H9 (cell line): Measurements from ENCODE around the gene LPCAT1. TPM values are rescaled to one million over a fixed set of nuclear protein-coding genes. Genes with fewer than 3 reads are reported as not detected.

Experiments used
- DNase-seq: peaks from one replicate; pipeline ENCODE4 v3.0.0-alpha.2; 2017
- H2AFZ ChIP-seq: one replicate; pipeline ENCODE4 v1.6.1; 2013; ENCODE audit warnings: mild to moderate bottlenecking, low read length, control low read depth, moderate library complexity
- H2AK5ac ChIP-seq: 2 replicates; pipeline ENCODE4 v1.6.1; 2013; ENCODE audit warnings: low read length, control low read depth, mixed read lengths; ENCODE audit not compliant: insufficient read length
- H2BK120ac ChIP-seq: one replicate; pipeline ENCODE4 v1.6.1; 2013; ENCODE audit warnings: low read depth, mild to moderate bottlenecking, low read length, control low read depth, inconsistent platforms; ENCODE audit not compliant: poor library complexity, severe bottlenecking
- H2BK12ac ChIP-seq: 2 replicates; pipeline ENCODE4 v1.6.1; 2013; ENCODE audit warnings: low read length, control low read depth, mixed read lengths, low read depth; ENCODE audit not compliant: insufficient read length
- H2BK15ac ChIP-seq: 2 replicates; pipeline ENCODE4 v1.6.1; 2013; ENCODE audit warnings: low read depth, low read length, control low read depth
- H2BK20ac ChIP-seq: one replicate; pipeline ENCODE4 v1.6.1; 2013; ENCODE audit warnings: low read depth, mild to moderate bottlenecking, low read length, control low read depth, inconsistent platforms; ENCODE audit not compliant: poor library complexity, severe bottlenecking
- H2BK5ac ChIP-seq: 2 replicates; pipeline ENCODE4 v1.6.1; 2013; ENCODE audit warnings: low read length, control low read depth, mixed read lengths; ENCODE audit not compliant: insufficient read length
- H3K14ac ChIP-seq: 2 replicates; pipeline ENCODE4 v1.6.1; 2013; ENCODE audit warnings: low read length, control low read depth; ENCODE audit not compliant: insufficient read depth
- H3K18ac ChIP-seq: 2 replicates; pipeline ENCODE4 v1.6.1; 2013; ENCODE audit warnings: low read depth, mild to moderate bottlenecking, mixed read lengths, low read length, control low read depth; ENCODE audit not compliant: insufficient read length
- H3K23ac ChIP-seq: 2 replicates; pipeline ENCODE4 v1.6.1; 2013; ENCODE audit warnings: low read length, control low read depth, mixed read lengths, low read depth; ENCODE audit not compliant: insufficient read length
- H3K23me2 ChIP-seq: 2 replicates; pipeline ENCODE4 v1.6.1; 2013; ENCODE audit warnings: low read depth, mild to moderate bottlenecking, mixed read lengths, low read length, control low read depth; ENCODE audit not compliant: insufficient read length, poor library complexity, severe bottlenecking
- H3K27ac ChIP-seq: 2 replicates; pipeline ENCODE4 v1.5.1; 2013; ENCODE audit warnings: low read length, control low read depth, mixed read lengths, low read depth; ENCODE audit not compliant: insufficient read length
- H3K27me3 ChIP-seq: 2 replicates; pipeline ENCODE4 v1.6.1; 2013; ENCODE audit warnings: low read length, control low read depth, inconsistent platforms; ENCODE audit not compliant: insufficient read depth
- H3K4ac ChIP-seq: 2 replicates; pipeline ENCODE4 v1.6.1; 2013; ENCODE audit warnings: low read depth, mild to moderate bottlenecking, control low read depth, inconsistent platforms, low read length, moderate library complexity
- H3K4me1 ChIP-seq: 2 replicates; pipeline ENCODE4 v1.6.1; 2013; ENCODE audit warnings: low read length, control low read depth, inconsistent platforms; ENCODE audit not compliant: insufficient read depth
- H3K4me2 ChIP-seq: 2 replicates; pipeline ENCODE4 v1.6.1; 2013; ENCODE audit warnings: low read length, control low read depth, mixed read lengths; ENCODE audit not compliant: insufficient read length, insufficient read depth
- H3K56ac ChIP-seq: 2 replicates; pipeline ENCODE4 v1.6.1; 2013; ENCODE audit warnings: low read depth, mild to moderate bottlenecking, mixed read lengths, low read length, control low read depth; ENCODE audit not compliant: insufficient read length
- H3K79me1 ChIP-seq: 2 replicates; pipeline ENCODE4 v1.6.1; 2013; ENCODE audit warnings: low read depth, mild to moderate bottlenecking, moderate library complexity, low read length, control low read depth, inconsistent platforms; ENCODE audit not compliant: insufficient read depth, poor library complexity, severe bottlenecking
- H3K79me2 ChIP-seq: 2 replicates; pipeline ENCODE4 v1.6.1; 2013; ENCODE audit warnings: low read length, control low read depth, inconsistent platforms; ENCODE audit not compliant: insufficient read depth
- H3K9ac ChIP-seq: 2 replicates; pipeline ENCODE4 v1.6.1; 2013; ENCODE audit warnings: low read length, control low read depth, mixed read lengths; ENCODE audit not compliant: insufficient read length; ENCODE audit errors: extremely low read depth
- H3K9me3 ChIP-seq: one replicate; pipeline ENCODE4 v1.6.1; 2013; ENCODE audit warnings: low read depth, low read length, inconsistent platforms; ENCODE audit not compliant: control insufficient read depth
- H3T11ph ChIP-seq: one replicate; pipeline ENCODE4 v1.6.1; 2013; ENCODE audit warnings: mild to moderate bottlenecking, low read length, control low read depth, inconsistent platforms
- H4K20me1 ChIP-seq: one replicate; pipeline ENCODE4 v1.6.1; 2013; ENCODE audit not compliant: control insufficient read depth, insufficient read length, insufficient read depth
- H4K5ac ChIP-seq: 2 replicates; pipeline ENCODE4 v1.6.1; 2013; ENCODE audit warnings: low read depth, mild to moderate bottlenecking, mixed read lengths, low read length, control low read depth; ENCODE audit not compliant: insufficient read length
- H4K8ac ChIP-seq: replicated peaks from 2 replicates; pipeline ENCODE4 v1.6.1; 2013; ENCODE audit warnings: low read length, control low read depth, mixed read lengths, low read depth; ENCODE audit not compliant: insufficient read length
- H4K91ac ChIP-seq: 2 replicates; pipeline ENCODE4 v1.6.1; 2013; ENCODE audit warnings: low read depth, mild to moderate bottlenecking, moderate library complexity, mixed read lengths, low read length, control low read depth; ENCODE audit not compliant: insufficient read length
- H3K27ac Mint-ChIP-seq, 3 experiments: 2 replicates in 2 of 3; 3 replicates in 1 of 3; pipeline ENCODE4 v1.8.0; 2020 to 2021; ENCODE audit warnings: mixed read lengths in 3 of 3, mild to moderate bottlenecking in 1 of 3, moderate library complexity in 1 of 3
- H3K27me3 Mint-ChIP-seq: 2 replicates; pipeline ENCODE4 v1.8.0; 2021; ENCODE audit warnings: low read depth, mild to moderate bottlenecking, moderate library complexity, mixed read lengths
- H3K36me3 Mint-ChIP-seq, 3 experiments: 2 replicates in 2 of 3; 3 replicates in 1 of 3; pipeline ENCODE4 v1.8.0; 2020 to 2021; ENCODE audit warnings: low read depth in 3 of 3, mixed read lengths in 3 of 3; ENCODE audit not compliant: insufficient read depth in 1 of 3
- H3K4me1 Mint-ChIP-seq, 2 experiments: 2 replicates each; pipeline ENCODE4 v1.8.0; 2020; ENCODE audit warnings: mixed read lengths in 2 of 2
- H3K4me3 Mint-ChIP-seq, 2 experiments: 2 replicates in 1 of 2; 3 replicates in 1 of 2; pipeline ENCODE4 v1.8.0; 2020 to 2021; ENCODE audit warnings: mild to moderate bottlenecking in 2 of 2, mixed read lengths in 2 of 2, moderate library complexity in 1 of 2
- H3K9me3 Mint-ChIP-seq, 2 experiments: 2 replicates in 1 of 2; 3 replicates in 1 of 2; pipeline ENCODE4 v1.8.0; 2020; ENCODE audit warnings: mild to moderate bottlenecking in 2 of 2, mixed read lengths in 2 of 2, moderate library complexity in 1 of 2
- WGBS: extraction: QIAGEN DNeasy Blood & Tissue Kit; methylation state at CpG from one replicate; pipeline ENCODE4 v1.1.7; 2013; ENCODE audit warnings: missing lambda C conversion rate, low lambda C conversion rate, mixed read lengths; ENCODE audit not compliant: insufficient read length; ENCODE audit errors: extremely low coverage; 5-methylcytosine and 5-hydroxymethylcytosine counted together
- total RNA-seq: library from RNA; stranded (reverse); gene quantifications from 2 replicates; pipeline ENCODE4 v1.2.1, GENCODE V29; 2021
- TF ChIP-seq, protein P1 (sequence below): fragments of 200-600 bp; sonication (generic); conservative IDR thresholded peaks from 3 replicates; pipeline ENCODE4 v1.8.0; 2021; ENCODE audit warnings: antibody characterized with exemption, mild to moderate bottlenecking

The LPCAT1 gene
- total RNA-seq, 1 experiment from 2014 or later: 231 TPM

DNA sequence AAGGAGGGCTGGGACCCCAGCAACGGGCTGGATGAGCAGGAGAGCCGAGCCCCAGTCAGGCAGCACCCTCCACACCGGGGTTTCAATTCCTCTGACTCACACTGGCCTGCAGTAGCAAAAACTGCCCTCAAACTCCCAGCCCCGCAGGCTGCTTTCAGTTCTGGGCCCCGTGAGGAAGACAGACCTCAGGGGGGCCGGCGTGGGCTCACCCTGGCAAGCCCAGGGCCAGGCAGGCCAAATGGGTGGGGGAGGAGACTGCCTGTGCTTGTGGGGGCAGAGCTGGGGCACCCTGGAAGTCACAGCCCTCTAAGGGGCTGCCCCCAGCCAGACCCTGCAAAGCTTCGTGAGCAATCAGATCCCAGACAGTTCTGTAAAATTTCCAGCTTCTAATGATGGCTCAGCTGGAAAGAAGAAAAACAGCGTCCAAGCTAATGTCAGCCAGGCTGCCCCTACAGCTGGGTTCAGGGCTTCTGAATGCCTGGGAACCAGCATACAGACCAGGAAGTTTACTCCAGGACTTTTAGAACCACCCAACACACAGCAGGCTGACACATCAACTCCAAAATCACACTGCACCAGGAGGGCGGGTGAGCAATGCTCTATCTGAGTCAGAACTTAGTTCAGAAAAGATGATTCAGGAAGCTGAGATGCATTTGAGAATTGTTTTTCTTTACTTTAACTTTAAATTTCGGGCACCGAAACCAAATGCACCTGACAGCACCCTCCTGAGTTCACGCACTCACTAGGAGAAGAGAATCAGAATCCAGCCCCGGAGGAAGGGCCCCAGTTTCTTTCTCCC lies 34.7 kb downstream of the LPCAT1 start:
- no peaks in the 10 kb centered on the region for H3K4me1 Mint-ChIP-seq
- Histone ChIP-seq H2BK20ac (no peak overlapping the region), H3K4ac (no peak overlapping the region), H4K91ac (no peak overlapping the region), H2AK5ac (no peak overlapping the region), H2BK120ac (no peak overlapping the region), H2BK5ac (no peak overlapping the region), H2BK12ac (no peak overlapping the region), H3K14ac (no peak overlapping the region), H3K79me2 (0 out of 2 replicates have a peak, but pooled peaks cover 2% of the 10 kb centered on the region), H3K18ac (no peak overlapping the region), H3K23ac (no peak overlapping the region), H3K9me3 (no peaks in the 10 kb centered on the region), H4K20me1 (peaks cover 2% of the 10 kb centered on the region), H3T11ph (no peak overlapping the region), H2AFZ (no peak overlapping the region), H3K27ac (no peak overlapping the region), H3K9ac (no peak overlapping the region), H3K79me1 (no peaks in the 10 kb centered on the region), H3K23me2 (no peaks in the 10 kb centered on the region), H3K27me3 (no peaks in the 10 kb centered on the region), H4K8ac (no peak overlapping the region), H3K56ac (no peak overlapping the region), H3K4me2 (no peak overlapping the region), H4K5ac (no peak overlapping the region), H2BK15ac (no peak overlapping the region), H3K4me1 (no peaks in the 10 kb centered on the region)
- H3K27ac Mint-ChIP-seq: peak overlapping the region in 2 of 3 experiments; percentile 12 to 77; a peak in 3 of 7 replicates
- no CpG with 5 or more reads among the region's 14 CpGs for WGBS
- H3K36me3 Mint-ChIP-seq: peaks cover 39 to 88% (median 86%) of the 10 kb centered on the region in 3 experiments; a peak in 6 of 7 replicates
- no peak for DNase-seq
- no peaks in the 10 kb centered on the region for H3K27me3 Mint-ChIP-seq
- H3K9me3 Mint-ChIP-seq: no peaks in the 10 kb centered on the region
- TF ChIP-seq, protein P1, sequence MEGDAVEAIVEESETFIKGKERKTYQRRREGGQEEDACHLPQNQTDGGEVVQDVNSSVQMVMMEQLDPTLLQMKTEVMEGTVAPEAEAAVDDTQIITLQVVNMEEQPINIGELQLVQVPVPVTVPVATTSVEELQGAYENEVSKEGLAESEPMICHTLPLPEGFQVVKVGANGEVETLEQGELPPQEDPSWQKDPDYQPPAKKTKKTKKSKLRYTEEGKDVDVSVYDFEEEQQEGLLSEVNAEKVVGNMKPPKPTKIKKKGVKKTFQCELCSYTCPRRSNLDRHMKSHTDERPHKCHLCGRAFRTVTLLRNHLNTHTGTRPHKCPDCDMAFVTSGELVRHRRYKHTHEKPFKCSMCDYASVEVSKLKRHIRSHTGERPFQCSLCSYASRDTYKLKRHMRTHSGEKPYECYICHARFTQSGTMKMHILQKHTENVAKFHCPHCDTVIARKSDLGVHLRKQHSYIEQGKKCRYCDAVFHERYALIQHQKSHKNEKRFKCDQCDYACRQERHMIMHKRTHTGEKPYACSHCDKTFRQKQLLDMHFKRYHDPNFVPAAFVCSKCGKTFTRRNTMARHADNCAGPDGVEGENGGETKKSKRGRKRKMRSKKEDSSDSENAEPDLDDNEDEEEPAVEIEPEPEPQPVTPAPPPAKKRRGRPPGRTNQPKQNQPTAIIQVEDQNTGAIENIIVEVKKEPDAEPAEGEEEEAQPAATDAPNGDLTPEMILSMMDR: no peak
- no peak overlapping the region for H3K4me3 Mint-ChIP-seq
